HepG2 (cell line): ENCODE results near the gene GDF15. TPM values are rescaled to one million over a fixed set of nuclear protein-coding genes. Genes with fewer than 3 reads are reported as not detected.

ENCODE experiments used
- BORCS8-MEF2B ChIP-seq: sonication (generic); formaldehyde crosslinking; IDR thresholded peaks from 2 replicates; pipeline ENCODE4 v1.8.0; 2022; ENCODE audit warnings: mild to moderate bottlenecking, missing genetic modification reagents
- BRCA1 ChIP-seq: sonication (generic); formaldehyde crosslinking; IDR thresholded peaks from 2 replicates; pipeline ENCODE4 v1.4.0; 2020; ENCODE audit warnings: missing genetic modification reagents
- CBX2 ChIP-seq, 2 experiments: fragments of 200-600 bp in 1 of 2; sonication (generic); formaldehyde crosslinking in 1 of 2; IDR thresholded peaks; 2 replicates each; pipeline versions ENCODE4 v1.7.0 to v1.8.1; 2018 to 2022; ENCODE audit warnings: low read depth in 2 of 2, low read length in 1 of 2, mild to moderate bottlenecking in 1 of 2, missing genetic modification reagents in 1 of 2
- KLF13 ChIP-seq: sonication (generic); formaldehyde crosslinking; IDR thresholded peaks from 2 replicates; pipeline ENCODE4 v1.4.0; 2020; ENCODE audit warnings: mild to moderate bottlenecking, missing genetic modification reagents
- ONECUT2 ChIP-seq: sonication (generic); formaldehyde crosslinking; IDR thresholded peaks from 2 replicates; pipeline ENCODE4 v1.4.0; 2020; ENCODE audit warnings: missing genetic modification reagents
- REXO4 ChIP-seq: sonication (generic); formaldehyde crosslinking; IDR thresholded peaks from 2 replicates; pipeline ENCODE4 v1.8.0; 2022; ENCODE audit warnings: missing genetic modification reagents, mild to moderate bottlenecking, borderline replicate concordance
- SIN3B ChIP-seq: fragments of 150-350 bp; IDR thresholded peaks from 2 replicates; pipeline ENCODE4 v1.6.1; 2014; ENCODE audit warnings: low read length
- SMARCE1 ChIP-seq: fragments of 450-650 bp; IDR thresholded peaks from 2 replicates; pipeline ENCODE4 v1.6.1; 2017; ENCODE audit warnings: borderline replicate concordance
- SRSF4 ChIP-seq: fragments of 200-400 bp; formaldehyde crosslinking; IDR thresholded peaks from one replicate; pipeline ENCODE4 v1.6.1; 2018; ENCODE audit warnings: mild to moderate bottlenecking, low read depth, low read length, moderate library complexity; ENCODE audit not compliant: poor library complexity, severe bottlenecking
- TBL1XR1 ChIP-seq: fragments of 150-350 bp; IDR thresholded peaks from 2 replicates; pipeline ENCODE4 v1.6.1; 2014; ENCODE audit warnings: borderline replicate concordance, low read length; ENCODE audit not compliant: partially characterized antibody
- TCF7L2 ChIP-seq: IDR thresholded peaks from 2 replicates; pipeline ENCODE4 v1.6.1; 2011; ENCODE audit warnings: mild to moderate bottlenecking, low read depth, low read length, moderate library complexity
- ZC3H13 ChIP-seq: sonication (generic); formaldehyde crosslinking; IDR thresholded peaks from 2 replicates; pipeline ENCODE4 v1.8.1; 2023; ENCODE audit warnings: mild to moderate bottlenecking, missing genetic modification reagents, moderate library complexity
- ZFP36L1 ChIP-seq: sonication (generic); formaldehyde crosslinking; IDR thresholded peaks from 2 replicates; pipeline ENCODE4 v1.8.0; 2022; ENCODE audit warnings: mild to moderate bottlenecking, missing genetic modification reagents, moderate library complexity
- ZFY ChIP-seq: sonication (generic); formaldehyde crosslinking; IDR thresholded peaks from 2 replicates; pipeline ENCODE4 v1.4.0; 2020; ENCODE audit warnings: missing genetic modification reagents
- ZNF598 ChIP-seq: sonication (generic); formaldehyde crosslinking; IDR thresholded peaks from 2 replicates; pipeline ENCODE4 v1.5.1; 2020; ENCODE audit warnings: mild to moderate bottlenecking, missing genetic modification reagents, borderline replicate concordance
- ZNF746 ChIP-seq: sonication (generic); formaldehyde crosslinking; IDR thresholded peaks from 2 replicates; pipeline ENCODE4 v1.8.0; 2022; ENCODE audit warnings: mild to moderate bottlenecking, missing genetic modification reagents
- polyA plus RNA-seq, 8 experiments: library from polyadenylated mRNA; depleted of rRNA in 3 of 8; stranded (reverse) in 7 of 8; unstranded in 1 of 8; fragments of >200 nt; fragmentation: Illumina TruSeq in 4 of 8; extraction: Trizol in 4 of 8; gene quantifications; 2 replicates each; pipeline versions ENCODE4 v1.2.1 to v1.2.3, GENCODE V29; 2011 to 2016; ENCODE audit warnings: low read depth in 4 of 8, missing spikeins in 1 of 8, mixed read lengths in 1 of 8; ENCODE audit not compliant: insufficient read depth in 1 of 8
- total RNA-seq, 5 experiments: library from RNA; depleted of rRNA; stranded (reverse); fragments of >200 nt; fragmentation: Illumina TruSeq; extraction: Trizol; gene quantifications; 2 replicates each; pipeline ENCODE4 v1.2.3, GENCODE V29; 2016; ENCODE audit warnings: low read depth in 1 of 5
- TF ChIP-seq, protein P1 (sequence below): sonication (generic); formaldehyde crosslinking; IDR thresholded peaks from 2 replicates; pipeline ENCODE4 v1.4.0; 2020; ENCODE audit warnings: missing genetic modification reagents, borderline replicate concordance
- TF ChIP-seq, protein P2 (sequence below): sonication (generic); formaldehyde crosslinking; IDR thresholded peaks from 2 replicates; pipeline ENCODE4 v1.8.0; 2022; ENCODE audit warnings: mild to moderate bottlenecking, missing genetic modification reagents, borderline replicate concordance
- TF ChIP-seq, protein P3 (sequence below): sonication (generic); formaldehyde crosslinking; IDR thresholded peaks from 2 replicates; pipeline ENCODE4 v1.4.0; 2020; ENCODE audit warnings: mild to moderate bottlenecking, missing genetic modification reagents
- TF ChIP-seq, protein P4 (sequence below): sonication (generic); formaldehyde crosslinking; conservative IDR thresholded peaks from 2 replicates; pipeline ENCODE4 v1.8.0; 2022; ENCODE audit warnings: low read depth, missing genetic modification reagents
- TF ChIP-seq, protein P5 (sequence below): sonication (generic); formaldehyde crosslinking; IDR thresholded peaks from 2 replicates; pipeline ENCODE4 v1.4.0; 2020; ENCODE audit warnings: missing genetic modification reagents

The GDF15 gene
- total and polyA plus RNA-seq, 2 of the 13 experiments (the other 11 are each of a cell fraction or from before 2014, with no cell fraction given): 146 to 422 TPM

DNA sequence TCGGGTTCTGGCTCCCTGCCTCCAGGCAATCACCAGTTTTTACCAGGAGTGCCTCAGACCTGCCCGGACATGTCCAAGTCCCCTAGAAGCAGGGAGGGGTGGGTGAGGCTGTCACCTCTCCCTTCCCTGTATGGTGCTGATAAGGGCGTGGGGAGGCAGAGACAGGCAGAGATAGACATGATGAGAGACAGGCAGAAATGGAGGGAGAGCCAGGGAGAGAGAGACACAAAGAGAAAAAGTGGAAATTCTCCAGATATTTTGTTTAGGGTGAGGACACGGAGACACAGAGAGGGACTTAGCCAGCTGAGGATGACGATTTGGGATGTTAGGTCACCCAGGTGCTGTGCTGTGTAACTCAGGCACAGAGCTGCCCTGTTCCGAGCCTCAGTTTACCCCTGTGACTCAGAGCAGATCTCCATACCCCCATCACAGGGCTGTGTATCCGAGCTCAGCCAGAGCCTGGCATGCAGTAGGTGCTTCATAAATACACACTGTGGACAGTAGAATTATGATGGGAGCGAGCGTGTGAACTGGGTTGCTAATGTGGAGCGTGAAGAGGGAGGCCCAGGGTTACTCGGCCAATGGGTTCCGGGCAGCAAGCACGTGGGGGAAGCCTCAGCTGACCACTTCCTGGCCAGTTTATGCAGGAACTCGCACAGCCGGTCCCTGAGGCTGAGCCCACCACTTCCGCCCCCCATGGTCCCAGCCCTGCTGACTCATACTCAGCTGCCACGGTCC is 11.9 kb upstream of the GDF15 start (continued):
- TF ChIP-seq BORCS8-MEF2B (no peak), BRCA1 (CRISPR knock-in tag) (no peak; the same call in 1 of the 2 replicates), TBL1XR1 (peak; percentile 36), REXO4 (CRISPR knock-in tag) (no peak), SRSF4 (no peak), ZFY (CRISPR knock-in tag) (peak; percentile 48; the same call in 1 of the 2 replicates), ZC3H13 (CRISPR knock-in tag) (no peak), TCF7L2 (no peak), ZFP36L1 (CRISPR knock-in tag) (peak; percentile 53; the same call in 1 of the 2 replicates), ZNF598 (CRISPR knock-in tag) (no peak), SMARCE1 (no peak), SIN3B (no peak), ONECUT2 (CRISPR knock-in tag) (no peak), ZNF746 (CRISPR knock-in tag) (peak; percentile 29; the same call in 1 of the 2 replicates), KLF13 (CRISPR knock-in tag) (no peak), CBX2 (IDR thresholded peaks at IDR 0.05; ENCODE audit: low read depth, low read length) (no peak), CBX2 (CRISPR knock-in tag; IDR thresholded peaks at IDR 0.05; ENCODE audit: low read depth) (no peak)
- TF ChIP-seq, protein P1, sequence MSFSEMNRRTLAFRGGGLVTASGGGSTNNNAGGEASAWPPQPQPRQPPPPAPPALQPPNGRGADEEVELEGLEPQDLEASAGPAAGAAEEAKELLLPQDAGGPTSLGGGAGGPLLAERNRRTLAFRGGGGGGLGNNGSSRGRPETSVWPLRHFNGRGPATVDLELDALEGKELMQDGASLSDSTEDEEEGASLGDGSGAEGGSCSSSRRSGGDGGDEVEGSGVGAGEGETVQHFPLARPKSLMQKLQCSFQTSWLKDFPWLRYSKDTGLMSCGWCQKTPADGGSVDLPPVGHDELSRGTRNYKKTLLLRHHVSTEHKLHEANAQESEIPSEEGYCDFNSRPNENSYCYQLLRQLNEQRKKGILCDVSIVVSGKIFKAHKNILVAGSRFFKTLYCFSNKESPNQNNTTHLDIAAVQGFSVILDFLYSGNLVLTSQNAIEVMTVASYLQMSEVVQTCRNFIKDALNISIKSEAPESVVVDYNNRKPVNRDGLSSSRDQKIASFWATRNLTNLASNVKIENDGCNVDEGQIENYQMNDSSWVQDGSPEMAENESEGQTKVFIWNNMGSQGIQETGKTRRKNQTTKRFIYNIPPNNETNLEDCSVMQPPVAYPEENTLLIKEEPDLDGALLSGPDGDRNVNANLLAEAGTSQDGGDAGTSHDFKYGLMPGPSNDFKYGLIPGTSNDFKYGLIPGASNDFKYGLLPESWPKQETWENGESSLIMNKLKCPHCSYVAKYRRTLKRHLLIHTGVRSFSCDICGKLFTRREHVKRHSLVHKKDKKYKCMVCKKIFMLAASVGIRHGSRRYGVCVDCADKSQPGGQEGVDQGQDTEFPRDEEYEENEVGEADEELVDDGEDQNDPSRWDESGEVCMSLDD (CRISPR knock-in tag): no peak
- TF ChIP-seq, protein P2, sequence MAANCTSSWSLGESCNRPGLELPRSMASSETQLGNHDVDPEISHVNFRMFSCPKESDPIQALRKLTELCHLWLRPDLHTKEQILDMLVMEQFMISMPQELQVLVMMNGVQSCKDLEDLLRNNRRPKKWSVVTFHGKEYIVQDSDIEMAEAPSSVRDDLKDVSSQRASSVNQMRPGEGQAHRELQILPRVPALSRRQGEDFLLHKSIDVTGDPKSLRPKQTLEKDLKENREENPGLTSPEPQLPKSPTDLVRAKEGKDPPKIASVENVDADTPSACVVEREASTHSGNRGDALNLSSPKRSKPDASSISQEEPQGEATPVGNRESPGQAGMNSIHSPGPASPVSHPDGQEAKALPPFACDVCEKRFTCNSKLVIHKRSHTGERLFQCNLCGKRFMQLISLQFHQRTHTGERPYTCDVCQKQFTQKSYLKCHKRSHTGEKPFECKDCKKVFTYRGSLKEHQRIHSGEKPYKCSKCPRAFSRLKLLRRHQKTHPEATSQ (CRISPR knock-in tag): peak; percentile 65; the same call in 1 of the 2 replicates
- TF ChIP-seq, protein P3, sequence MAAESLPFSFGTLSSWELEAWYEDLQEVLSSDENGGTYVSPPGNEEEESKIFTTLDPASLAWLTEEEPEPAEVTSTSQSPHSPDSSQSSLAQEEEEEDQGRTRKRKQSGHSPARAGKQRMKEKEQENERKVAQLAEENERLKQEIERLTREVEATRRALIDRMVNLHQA (CRISPR knock-in tag): no peak
- TF ChIP-seq, protein P4, sequence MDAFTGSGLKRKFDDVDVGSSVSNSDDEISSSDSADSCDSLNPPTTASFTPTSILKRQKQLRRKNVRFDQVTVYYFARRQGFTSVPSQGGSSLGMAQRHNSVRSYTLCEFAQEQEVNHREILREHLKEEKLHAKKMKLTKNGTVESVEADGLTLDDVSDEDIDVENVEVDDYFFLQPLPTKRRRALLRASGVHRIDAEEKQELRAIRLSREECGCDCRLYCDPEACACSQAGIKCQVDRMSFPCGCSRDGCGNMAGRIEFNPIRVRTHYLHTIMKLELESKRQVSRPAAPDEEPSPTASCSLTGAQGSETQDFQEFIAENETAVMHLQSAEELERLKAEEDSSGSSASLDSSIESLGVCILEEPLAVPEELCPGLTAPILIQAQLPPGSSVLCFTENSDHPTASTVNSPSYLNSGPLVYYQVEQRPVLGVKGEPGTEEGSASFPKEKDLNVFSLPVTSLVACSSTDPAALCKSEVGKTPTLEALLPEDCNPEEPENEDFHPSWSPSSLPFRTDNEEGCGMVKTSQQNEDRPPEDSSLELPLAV (CRISPR knock-in tag): no peak
- TF ChIP-seq, protein P5, sequence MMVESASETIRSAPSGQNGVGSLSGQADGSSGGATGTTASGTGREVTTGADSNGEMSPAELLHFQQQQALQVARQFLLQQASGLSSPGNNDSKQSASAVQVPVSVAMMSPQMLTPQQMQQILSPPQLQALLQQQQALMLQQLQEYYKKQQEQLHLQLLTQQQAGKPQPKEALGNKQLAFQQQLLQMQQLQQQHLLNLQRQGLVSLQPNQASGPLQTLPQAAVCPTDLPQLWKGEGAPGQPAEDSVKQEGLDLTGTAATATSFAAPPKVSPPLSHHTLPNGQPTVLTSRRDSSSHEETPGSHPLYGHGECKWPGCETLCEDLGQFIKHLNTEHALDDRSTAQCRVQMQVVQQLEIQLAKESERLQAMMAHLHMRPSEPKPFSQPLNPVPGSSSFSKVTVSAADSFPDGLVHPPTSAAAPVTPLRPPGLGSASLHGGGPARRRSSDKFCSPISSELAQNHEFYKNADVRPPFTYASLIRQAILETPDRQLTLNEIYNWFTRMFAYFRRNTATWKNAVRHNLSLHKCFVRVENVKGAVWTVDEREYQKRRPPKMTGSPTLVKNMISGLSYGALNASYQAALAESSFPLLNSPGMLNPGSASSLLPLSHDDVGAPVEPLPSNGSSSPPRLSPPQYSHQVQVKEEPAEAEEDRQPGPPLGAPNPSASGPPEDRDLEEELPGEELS (CRISPR knock-in tag): peak; percentile 90
